Measurements from ENCODE around the gene SLC25A4. TPM values are rescaled to one million over a fixed set of nuclear protein-coding genes. Genes with fewer than 3 reads are reported as not detected.

The SLC25A4 gene
- total and polyA plus RNA-seq, 3 experiments from 2014 or later, result 11.8 to 16.3 (median 12.6) TPM

Other genes starting within 250 kb of the SLC25A4 start
- gene HELT, start 124.8 kb upstream of the SLC25A4 start, total RNA-seq, result not detected
- not detected for gene HELT, start 124.8 kb upstream of the SLC25A4 start, polyA plus RNA-seq
- 10 to 100 TPM; 49.9 to 50.1 TPM for gene CFAP97, start 60.7 kb downstream of the SLC25A4 start, total RNA-seq
- 107 TPM for gene CFAP97, start 60.7 kb downstream of the SLC25A4 start, polyA plus RNA-seq
- 10 to 100 TPM; 17.7 to 18.2 TPM for gene SNX25, start 66.3 kb downstream of the SLC25A4 start, total RNA-seq
- gene SNX25, start 66.3 kb downstream of the SLC25A4 start, polyA plus RNA-seq, result 7.8 TPM